Dermis lymphatic vessel endothelial cell (primary cell): ENCODE measurements around the gene CHURC1. TPM values are rescaled to one million over a fixed set of nuclear protein-coding genes. Genes with fewer than 3 reads are reported as not detected.

Experiments
- total RNA-seq: library from RNA; depleted of rRNA; stranded (reverse); fragments of >200 nt; gene quantifications from 2 replicates; pipeline ENCODE4 v1.2.1, GENCODE V29; 2014

The CHURC1 gene
- total RNA-seq = 36.0 and 64.4 TPM in 2 replicates

DNA sequence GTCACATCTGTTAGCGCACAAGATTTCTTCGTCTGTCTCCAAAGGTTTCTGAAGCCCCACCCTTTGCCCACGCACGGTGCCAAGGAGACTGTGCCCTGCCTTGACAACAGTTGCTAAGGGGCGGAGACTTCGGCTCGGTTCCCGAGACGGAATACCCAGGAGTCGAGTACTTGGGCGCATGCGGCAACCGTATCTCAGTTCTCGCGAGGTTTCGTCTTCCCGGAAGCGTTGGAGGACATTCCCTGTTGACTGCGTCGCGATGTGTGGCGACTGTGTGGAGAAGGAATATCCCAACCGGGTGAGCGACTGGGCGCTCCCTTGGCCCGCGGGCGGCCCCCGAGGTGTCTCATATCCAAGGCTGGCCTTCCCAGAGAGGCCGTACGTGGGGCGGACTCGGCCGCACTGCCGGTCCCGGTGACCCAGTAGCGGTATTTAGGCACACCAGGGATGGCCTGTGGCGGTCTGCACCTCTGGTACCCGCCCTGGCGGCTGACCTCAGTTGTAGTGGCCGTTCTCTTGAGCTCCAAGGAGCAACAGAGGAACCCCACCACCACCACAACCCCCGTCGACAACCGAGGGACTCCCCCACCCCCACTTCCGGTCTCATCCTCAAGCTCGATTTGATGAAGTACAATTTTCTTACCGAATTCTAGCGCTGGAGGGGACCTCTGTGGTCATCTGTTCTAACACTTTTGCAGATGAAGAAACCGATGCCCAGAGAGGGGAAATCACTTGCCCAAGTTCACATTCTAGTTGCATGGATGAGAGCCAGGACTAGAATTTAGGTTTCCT is at the start of gene CHURC1:
CHURC1 (plus strand) TSS at position 219 of the 792 bp plus-strand sequence; CDS start at position 260, 41 bp downstream.

DNA sequence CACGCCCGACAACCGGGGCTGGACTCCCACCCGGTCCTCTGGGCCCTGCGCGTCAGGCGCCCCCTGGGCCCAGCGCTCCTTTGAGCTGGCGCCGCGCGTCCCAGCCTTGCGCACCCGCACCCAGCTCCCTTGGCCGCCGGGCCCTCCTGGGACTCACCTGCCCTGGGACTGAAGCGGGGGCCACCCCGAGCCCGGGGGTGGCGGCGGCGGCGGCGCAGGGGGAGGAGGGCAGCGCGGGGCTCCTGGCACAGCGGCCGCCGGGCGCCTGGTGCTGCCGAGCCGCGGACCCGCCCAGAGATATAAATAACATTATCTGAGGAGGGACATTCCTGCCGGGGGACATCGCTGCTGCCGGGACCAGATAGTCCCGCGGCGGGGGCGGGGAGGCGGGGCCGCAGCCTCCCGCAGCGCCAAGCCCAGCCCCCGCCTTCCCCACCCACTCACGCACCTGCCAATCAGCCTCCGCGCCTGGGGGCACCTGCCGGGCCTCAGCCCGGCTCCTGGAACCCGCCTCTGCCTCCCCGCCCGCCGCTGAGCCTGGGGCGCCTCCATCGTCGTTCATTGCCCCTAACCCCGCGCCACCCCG is 34.5 kb upstream of the CHURC1 start, which contains the start of gene SPTB:
SPTB (minus strand) TSS at position 273 of the 586 bp plus-strand sequence. CDS start 56,813 bp downstream, outside the sequence.

DNA sequence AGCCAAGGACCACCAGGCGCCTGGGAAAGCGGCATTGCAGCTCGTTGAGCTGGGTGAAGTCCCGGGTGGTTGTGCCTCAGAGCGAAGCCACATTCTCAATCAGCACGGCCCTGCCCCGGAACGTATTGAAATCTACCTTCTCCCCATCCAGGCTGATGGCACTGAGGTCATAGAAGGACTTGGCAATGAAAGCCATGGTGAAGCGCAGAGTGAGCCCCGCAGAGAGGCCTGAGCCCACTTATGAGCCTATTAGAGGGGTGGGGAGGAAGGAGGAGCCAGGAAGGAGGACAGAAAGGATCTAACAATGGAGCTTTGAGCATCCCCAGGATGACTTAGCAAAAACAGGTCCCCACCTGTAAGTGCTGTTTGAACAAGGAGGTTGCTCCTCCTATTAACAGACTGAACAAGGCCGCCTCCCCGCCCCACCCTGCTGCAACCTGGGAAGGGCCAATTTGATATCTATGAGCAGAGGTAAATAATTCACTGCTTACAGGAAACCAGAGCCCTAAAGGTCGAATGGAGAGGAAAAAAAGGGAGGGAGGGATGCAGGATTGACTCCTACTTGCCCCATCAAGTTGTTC is 28.4 kb downstream of the CHURC1 start, which contains the start of gene GPX2:
GPX2 (minus strand) TSS at position 215 of the 581 bp plus-strand sequence; CDS start at position 196, 19 bp downstream.

DNA sequence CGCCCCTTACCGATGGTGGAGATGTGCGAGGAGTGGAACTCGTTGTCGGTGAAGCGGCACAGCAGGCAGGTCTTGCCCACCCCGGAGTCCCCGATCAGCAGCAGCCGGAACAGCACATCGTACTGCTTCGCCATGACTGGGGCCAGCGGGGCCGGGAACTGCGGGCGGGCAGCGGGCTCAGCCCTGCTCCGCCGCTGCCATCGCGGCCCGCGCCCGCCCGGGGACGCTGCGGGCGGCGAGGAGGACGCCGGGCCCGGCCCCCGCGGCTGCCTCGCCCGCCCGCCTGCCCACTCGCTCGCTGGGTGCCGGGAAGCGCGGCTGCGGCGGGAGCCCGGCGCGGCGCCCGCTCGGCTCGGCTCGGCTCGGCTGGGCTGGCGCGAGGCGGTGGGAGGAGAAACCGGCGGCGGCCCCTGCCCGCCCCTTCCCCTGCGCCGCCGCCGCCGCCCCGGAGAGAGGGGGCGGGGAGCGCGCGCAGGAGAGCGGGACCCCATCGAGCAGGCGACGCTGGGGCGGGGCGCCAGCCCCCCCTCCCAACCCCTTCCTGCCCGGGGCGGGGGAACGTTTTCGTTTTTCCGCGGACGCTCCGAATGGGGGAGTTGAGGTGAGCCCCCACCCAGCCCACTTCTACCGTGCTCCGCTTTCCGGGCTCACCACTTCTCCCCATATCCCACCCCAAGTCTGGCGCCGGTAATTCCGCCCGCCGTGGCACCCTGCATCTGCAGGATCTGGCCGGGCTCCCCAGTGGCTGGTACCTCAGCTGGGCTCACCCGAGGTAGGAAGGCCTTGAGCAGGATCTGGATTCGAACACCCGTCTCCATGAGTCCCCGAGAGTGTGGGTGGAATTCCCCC is 57.9 kb downstream of the CHURC1 start, which contains the start of gene RAB15:
RAB15 (minus strand) TSS at position 394 of the 849 bp plus-strand sequence; CDS start at position 134, 260 bp downstream.

Other genes with a start within 250 kb of the CHURC1 start
- gene PLEKHG3, start 210.0 kb upstream of the CHURC1 start, total RNA-seq = 6.1 and 11.0 TPM in 2 replicates
- gene SPTB, start 34.5 kb upstream of the CHURC1 start, total RNA-seq = under 0.01 TPM in 2 replicates
- not detected in 2 replicates for gene GPX2, start 28.3 kb downstream of the CHURC1 start, total RNA-seq
- gene RAB15, start 57.9 kb downstream of the CHURC1 start, total RNA-seq = 4.8 and 8.2 TPM in 2 replicates
- 6.3 and 7.0 TPM in 2 replicates for gene FNTB, start 72.4 kb downstream of the CHURC1 start, total RNA-seq
- 46.5 and 49.2 TPM in 2 replicates for gene MAX, start 188.1 kb downstream of the CHURC1 start, total RNA-seq